Measurements from ENCODE around the gene HNRNPU. TPM values are rescaled to one million over a fixed set of nuclear protein-coding genes. Genes with fewer than 3 reads are reported as not detected.
"Not testable (repeated sequence)": the region's sequence is repeated elsewhere in the genome, so short reads cannot be mapped to it uniquely, and the experiment has no call there.

Gene HNRNPU
- total RNA-seq, 1 donor from 2014 or later = 567 TPM

DNA sequence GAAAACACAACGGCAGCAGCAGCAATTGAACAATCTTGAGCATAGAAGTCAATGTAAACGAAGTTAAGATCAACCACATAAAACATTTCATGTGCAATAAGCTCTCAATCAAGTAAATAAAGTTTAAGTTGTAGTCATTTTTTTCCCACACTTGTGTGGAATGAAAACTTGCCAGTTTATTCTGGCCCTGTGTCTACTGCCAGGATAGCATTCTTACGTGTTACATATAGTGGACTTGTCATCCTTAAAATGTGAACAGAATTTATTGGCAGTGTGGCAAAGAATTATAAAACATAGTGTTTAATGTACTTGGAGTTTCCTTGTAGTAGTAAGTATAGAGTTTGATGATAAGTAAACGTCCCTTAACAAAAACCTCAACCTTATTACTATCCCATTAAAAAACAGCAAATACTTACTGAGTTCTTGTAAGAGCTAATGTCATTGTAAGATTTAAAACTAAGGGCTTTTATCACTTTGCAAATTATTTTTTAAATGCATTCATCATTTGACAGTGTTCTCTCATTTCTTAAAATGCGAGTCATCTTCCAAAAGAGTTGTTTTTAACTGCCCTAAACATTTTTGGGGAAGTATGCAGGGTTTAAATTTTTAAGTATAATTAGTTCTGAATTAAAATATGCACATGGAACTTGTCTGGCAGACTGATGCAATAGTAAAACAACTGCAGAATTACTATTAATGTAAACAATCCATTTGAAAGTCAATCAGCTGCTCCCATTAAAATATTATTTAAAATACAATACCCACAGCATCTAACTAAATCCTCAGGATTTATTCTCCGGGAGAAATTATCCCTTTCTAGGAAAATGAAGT, 21.0 kb downstream of the HNRNPU start:
- FAIRE-seq (no peak), DNase-seq (ENCODE audit: low spot score in 2 of 2) (no peak)

DNA sequence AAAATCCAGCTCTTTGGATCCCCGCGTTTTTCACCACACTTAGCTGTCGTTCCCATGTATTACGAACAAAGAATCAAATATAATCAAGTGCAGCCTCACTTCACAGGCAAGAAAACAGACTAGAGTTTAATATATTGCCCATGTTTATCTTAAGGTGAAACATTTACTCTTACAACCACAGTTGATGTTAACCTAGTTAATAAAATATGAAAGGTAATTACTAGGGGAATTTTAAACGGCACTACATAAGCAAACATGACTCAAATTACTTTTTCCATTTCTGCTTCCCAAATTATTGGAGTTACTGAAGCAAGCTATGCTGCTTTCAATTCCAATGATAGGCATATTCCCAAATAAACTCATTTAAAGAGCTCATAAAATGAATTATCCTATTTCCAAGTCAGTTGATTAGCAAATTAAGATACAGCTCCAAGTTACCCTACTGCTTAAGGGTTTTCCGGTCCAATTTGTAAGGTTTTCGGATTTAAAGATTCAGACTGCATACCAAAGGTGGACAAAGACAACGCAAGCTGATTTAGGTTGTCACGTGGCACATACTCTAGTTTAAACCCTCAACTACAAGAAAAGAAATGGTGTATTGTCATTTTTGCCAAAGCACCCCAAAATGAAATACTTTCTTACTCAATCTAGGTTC, 22.9 kb downstream of the HNRNPU start:
- FAIRE-seq (no peak), DNase-seq (ENCODE audit: low spot score in 2 of 2) (no peak)

DNA sequence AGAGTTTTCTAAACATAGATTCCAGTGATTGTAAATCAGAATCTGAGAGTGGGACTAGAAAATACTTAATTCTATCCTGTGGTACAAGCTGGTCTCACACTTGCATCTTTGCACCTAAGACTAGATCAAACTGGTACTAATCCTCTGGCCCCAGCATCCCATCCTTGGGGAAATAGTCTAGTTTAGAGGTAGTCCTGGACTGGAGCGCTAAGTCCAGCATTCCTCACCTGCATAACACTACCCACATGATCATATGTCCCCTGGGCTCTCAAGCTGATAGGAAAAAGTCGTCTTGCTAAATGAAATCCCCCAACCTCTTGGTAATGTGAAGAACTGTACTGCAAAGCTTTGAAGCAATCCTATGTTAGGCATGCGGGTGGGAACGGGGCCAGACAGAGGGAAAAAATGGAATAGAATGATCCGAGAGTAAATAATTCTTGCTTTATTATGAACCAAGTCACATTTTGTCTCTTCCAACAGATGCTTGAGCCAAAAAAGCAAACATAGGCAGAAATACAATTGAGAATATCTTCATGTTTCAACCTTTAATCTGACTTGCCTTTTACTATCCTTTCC, 24.0 kb downstream of the HNRNPU start:
- DNase-seq (ENCODE audit: low spot score in 2 of 2) (no peak), FAIRE-seq (no peak)

DNA sequence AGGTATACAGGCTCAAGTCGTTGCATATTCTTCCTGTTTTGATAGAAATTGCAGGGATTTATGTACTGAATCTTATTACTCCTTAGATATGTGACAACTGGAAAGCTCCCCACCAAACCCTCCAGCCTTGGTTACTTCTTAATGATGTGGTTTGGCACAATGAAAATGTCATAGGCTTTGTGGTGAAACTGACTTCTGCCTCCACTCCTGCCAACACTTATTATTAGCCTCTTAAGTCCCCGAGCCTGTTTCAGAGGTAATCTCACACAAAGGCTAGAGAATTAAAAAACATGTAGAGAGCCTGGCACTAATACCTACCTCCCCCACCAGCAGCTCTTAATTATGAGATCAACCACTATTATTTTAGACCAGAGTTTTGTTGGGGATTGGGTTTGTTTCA, 24.7 kb downstream of the HNRNPU start:
- DNase-seq (ENCODE audit: low spot score in 2 of 2) (no peak), FAIRE-seq (no peak)

DNA sequence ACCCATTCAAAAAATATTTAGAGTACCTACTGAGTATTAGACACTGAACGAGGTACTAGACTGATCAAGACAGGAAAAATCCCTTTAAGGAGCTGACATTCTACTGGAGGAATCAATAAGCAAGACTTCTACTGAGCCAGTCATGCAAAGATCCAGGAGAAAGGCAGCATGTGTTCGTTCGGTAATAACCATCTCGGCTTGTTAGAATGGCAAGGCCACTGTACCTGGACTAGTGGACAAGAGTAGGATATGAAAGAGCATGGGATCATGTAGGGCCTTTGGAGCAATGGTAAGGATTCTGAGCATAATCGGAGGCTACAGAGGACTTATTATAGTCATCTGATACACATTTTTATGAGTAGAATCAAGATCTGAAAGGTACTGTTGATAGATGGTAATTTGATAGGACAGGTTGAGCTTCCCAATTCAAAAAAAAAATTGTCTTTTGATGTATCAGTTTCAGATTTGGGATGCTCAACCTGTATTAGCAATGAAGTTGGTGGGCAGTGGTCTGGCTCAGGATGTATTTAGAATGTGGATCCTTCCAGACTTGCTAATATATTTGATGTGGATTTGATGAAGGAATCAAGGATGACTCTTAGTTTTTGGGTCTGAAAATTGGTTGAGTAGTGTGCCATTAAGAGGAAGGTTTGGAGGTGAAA, 26.6 kb downstream of the HNRNPU start:
- no peak for DNase-seq (ENCODE audit: low spot score in 2 of 2)

DNA sequence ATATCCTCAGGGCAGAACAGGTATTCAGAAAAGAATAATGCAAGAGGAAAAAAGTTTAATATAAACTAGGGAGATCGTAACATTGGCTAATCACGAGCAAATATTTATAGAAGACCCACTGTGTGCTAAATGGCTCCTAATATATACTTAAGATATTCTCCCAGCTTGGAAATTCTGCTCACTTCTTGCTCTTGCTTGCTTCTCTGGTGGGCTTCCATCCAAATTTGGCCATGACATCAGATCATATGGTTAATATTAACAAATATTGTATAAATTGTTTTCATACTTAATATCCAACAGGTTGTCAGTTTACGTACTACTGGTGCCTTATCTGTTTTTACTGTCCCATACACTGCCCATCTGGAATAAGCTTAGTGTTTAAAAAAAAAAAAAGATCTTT, 27.8 kb downstream of the HNRNPU start:
- DNase-seq (ENCODE audit: low spot score in 2 of 2) (no peak), FAIRE-seq (no peak)

More for the DNA sequence above, 26.6 kb downstream of the HNRNPU start:
- FAIRE-seq = no peak

DNA sequence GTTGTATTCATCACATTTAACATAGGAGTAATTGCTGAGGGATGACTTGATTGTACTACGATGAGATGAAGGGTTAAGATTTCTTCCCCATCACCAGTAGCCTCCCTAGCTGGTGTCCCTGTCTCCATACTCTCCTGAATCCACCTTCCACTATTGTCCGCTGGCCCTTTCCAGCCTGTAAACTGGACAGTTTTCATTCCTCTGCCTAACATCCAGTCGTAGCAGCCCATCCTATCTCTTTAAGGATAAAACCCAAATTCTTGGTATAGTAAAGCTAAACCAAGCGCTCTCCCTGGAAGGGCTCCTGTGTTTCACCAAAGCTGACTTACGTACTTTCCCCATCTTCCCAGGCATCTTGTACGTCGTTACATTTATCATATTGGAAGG, 28.2 kb downstream of the HNRNPU start:
- FAIRE-seq (no peak), DNase-seq (ENCODE audit: low spot score in 2 of 2) (peak; percentile 18 to 34)

DNA sequence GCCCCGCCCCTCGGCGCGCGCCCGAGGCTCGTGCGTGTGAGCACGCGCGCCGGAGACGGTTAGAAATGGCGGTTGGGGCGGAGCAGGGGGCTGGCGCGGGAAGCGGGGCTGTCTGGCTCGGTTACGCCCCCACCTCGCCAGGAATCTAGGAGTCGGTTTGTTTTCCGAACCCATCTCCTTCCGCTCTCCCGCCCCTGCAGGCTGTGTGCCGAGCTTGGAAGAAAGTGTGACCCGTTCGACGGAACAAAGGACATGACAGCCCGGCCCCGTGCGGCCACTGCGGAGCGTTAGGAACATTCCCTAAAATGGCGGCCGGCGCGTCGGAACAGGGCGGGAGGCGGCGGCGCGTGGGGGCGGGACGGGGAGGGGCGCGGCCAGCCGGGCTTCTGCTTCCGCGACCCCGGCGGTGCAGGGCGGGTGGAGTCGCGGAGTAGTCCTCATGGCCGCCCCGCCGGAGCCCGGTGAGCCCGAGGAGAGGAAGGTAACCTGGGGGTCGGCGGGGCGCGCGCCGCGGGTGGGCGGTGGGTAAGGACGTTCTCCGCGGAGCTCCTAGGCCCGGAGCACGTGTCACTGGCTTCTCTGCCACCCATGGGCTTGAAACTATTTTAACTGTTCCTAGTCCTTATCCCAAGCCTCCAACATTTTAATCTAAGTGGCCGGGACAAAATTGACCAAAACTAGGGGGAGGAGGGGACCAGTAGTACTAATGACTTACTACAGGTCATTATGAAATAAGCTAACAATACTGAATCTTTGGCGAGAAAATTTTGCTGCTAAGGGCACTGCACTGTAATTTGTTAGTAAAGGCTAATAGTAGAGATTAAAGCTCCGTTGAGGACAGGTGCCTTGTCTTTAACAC, 28.8 kb downstream of the HNRNPU start, which contains the start of gene COX20:
Gene COX20, plus strand, starts transcription at position 383 of the 859 bp plus-strand sequence. Its CDS starts 57 bp downstream, at position 440.
- FAIRE-seq (no peak), DNase-seq (ENCODE audit: low spot score in 2 of 2) (peak; percentile 83 to 94)

DNA sequence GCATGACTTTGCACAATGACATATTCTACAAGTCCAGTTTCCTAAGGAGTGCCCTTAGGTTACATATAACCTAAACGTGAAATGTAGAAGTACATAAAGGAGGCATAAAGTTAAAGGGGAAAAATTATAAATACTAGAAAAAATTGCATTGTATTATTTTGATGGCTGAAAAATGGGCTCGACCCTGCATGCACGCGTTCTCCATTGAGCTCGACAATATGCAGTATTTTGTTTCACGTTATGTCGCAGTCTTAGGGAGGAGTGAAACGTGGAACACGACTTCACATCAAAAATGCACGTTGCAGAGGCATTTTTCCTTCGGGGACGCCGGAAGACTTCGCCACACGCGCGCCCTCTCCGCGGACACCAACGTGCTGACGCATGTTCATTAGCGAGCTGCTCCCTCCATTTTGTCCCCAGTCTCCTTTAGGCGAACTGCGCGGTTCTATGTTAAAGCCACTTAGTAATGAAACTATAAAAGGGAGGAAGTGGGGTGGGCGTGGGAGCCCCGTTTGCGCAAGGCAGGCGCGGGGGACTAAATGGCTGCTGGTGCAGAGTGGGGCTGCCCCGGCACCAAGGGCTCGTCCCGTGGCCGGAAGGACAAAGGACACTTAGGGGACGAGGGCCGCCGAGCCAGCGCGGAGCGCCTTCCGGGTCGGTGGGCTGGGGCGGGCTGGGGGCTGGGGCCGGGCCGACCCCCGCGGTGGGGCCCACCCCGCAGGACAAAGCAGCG, 29.6 kb downstream of the HNRNPU start:
- DNase-seq (ENCODE audit: low spot score in 2 of 2) (peak in 1 of 2 donors; percentile 53), FAIRE-seq (no peak)

DNA sequence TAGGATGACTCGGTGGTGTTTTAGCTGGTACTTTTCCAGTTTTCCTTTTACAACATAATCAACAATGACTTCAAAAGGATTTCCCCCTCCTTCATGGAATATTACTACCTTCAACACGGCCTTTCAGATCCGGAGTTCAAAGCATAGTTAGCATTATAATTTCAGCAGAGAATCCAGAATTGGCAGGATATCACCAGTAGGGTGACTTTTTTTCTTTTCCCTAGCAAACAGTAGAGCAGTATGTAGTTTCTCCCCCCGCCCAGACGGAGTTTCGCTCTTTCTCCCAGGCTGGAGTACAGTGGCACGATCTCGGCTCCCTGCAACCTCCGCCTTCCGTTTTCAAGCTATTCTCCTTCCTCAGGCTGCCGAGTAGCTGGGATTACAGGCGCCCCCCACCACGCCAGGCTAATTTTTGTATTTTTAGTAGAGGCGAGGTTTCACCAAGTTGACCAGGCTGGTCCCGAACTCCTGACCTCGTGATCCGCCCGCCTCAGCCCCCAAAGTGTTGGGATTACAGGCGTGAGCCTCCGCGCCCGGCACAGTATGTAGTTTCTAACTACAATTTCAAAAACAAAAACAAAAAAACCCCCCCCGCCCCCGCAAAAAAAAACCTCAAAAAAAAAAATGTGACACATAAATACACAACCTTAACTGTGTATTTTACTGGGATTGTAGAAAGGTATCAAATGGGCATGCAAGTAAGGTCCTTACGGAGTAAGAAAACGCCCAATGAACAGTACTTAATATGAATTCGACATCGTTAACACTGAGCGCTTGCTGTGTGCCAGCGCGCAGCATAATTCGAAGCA, 30.4 kb downstream of the HNRNPU start:
- peak; percentile 44 to 52 for DNase-seq (ENCODE audit: low spot score in 2 of 2)
- no peak for FAIRE-seq

DNA sequence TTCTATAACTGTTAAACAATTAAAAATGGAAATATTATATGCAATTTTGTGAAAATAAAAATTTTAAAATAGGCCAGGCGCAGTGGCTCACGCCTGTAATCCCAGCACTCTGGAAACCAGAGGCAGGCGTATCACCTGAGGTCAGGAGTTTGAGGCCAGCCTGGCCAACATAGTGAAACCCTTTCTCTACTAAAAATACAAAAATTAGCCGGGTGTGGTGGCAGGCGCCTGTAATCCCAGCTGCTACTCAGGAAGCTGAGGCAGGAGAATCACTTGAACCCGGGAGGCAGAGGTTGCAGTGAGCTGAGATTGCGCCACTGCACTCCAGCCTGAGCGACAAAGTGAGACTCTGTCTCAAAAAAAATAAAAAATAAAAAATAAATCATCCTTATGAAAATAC, 31.1 kb downstream of the HNRNPU start:
- not testable (repeated sequence) for FAIRE-seq; DNase-seq (ENCODE audit: low spot score in 2 of 2)

DNA sequence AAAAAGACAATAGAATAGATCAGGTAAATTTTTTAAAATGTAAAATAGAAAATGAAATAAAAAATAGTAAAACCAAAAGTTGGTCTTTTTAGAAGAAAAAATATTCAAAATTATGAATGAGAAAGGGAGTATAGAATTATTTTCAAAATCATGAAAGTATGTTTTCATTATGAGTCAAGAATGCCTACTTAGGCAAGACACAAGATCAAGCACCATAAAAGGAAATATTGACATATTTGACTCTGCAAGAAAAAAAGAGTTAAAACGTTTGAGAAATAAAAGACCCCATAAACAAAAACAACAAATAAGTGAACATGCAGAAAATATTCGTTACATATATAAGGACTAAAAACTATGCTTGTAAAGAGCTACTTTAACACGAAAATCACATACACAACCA, 33.7 kb downstream of the HNRNPU start:
- DNase-seq (ENCODE audit: low spot score in 2 of 2) (no peak), FAIRE-seq (peak; percentile 37)

DNA sequence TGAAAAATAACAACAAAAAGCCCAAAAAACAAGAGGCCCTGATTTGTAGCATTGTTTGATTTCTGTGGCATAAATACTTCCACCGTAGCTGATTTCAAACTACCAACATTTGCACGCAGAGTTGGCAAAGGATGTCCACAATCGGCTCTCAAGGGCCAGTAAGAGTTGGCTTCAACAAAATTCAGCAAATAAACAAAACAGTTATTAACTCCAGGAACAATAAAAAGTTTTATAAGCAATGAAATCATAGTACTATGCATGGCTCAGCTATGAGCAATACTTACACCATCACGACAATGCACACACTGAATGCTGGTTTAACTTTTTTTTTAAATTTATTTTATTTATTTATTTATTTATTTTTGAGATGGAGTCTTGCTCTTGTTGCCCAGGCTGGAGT, 37.6 kb downstream of the HNRNPU start:
- DNase-seq (ENCODE audit: low spot score in 2 of 2) (no peak), FAIRE-seq (no peak)

DNA sequence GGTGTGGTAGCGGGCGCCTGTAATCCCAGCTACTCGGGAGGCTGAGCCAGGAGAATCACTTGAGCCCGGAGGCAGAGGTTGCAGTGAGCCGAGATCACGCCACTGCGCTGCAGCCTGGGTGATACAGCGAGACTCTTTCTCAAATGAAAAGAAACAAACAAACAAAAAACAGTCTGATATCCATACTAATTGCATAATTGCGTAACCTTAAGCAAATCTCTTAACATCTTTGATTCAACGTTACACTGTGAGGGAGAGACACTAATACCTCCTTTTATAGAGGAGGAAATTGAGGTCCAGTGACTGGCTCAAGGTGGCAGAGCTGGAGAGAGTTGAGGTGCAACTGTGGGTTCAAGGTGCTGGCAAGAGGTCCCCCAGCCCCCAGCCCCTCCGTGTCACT, 41.5 kb downstream of the HNRNPU start:
- FAIRE-seq = no peak
- no peak for DNase-seq (ENCODE audit: low spot score in 2 of 2)

DNA sequence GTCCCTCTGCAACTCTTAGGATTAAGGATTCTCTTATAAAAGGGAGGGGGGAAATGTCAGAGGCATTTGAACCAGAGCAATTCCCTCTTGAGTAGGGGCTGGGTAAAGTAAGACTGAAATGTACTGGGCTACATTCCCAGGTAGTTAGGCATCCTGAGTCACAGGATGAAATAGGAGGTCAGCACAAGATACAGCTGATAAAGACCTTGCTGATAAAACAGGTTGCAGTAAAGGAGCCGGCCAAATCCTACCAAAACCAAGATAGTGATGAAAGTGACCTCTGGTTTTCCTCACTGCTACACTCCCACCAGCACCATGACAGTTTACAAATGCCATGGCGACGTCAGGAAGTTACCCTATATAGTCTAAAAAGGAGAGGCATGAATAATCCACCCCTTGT, 43.2 kb downstream of the HNRNPU start:
- DNase-seq (ENCODE audit: low spot score in 2 of 2) = no peak
- no peak for FAIRE-seq

DNA sequence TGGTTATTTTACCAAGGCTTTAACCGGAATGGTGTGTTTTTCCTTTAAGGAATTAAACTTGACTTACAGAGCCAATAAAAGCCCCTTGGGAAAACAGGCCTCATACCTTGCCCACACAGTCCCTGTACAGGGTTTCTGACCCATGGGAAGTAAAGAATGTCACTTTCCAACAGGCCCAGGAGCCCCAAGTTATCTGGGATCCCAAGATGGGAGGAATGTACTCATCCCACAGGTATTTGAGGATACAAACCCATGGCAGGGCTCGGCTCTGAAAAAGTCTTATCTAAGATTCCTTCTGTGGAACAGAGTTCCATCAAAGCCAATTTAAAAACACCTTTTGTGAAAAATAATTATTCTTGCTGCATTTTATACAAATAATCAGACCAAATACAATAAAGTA, 44.2 kb downstream of the HNRNPU start:
- DNase-seq (ENCODE audit: low spot score in 2 of 2) = no peak
- no peak for FAIRE-seq

DNA sequence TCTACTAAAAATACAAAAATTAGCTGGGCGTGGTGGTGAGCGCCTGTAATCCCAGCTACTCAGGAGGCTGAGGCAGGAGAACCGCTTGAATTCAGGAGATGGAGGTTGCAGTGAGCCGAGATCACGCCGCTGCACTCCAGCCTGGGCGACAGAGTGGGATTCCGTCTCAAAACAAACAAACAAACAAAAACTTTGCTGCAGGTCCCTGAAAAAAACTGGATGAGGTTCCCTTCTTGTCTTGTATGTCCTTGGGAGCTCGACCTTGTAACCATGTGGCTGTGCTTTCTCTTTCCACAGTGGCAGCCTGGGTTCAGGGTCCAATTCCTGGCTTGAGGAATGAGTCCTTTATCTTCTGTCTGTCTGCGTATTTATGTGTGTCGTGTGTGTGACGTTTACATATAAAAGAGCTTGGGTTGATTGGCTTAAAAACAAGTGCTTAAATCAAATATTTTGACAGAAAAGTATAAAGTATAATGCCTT, 46.9 kb downstream of the HNRNPU start:
- FAIRE-seq (no peak), DNase-seq (ENCODE audit: low spot score in 2 of 2) (no peak)

DNA sequence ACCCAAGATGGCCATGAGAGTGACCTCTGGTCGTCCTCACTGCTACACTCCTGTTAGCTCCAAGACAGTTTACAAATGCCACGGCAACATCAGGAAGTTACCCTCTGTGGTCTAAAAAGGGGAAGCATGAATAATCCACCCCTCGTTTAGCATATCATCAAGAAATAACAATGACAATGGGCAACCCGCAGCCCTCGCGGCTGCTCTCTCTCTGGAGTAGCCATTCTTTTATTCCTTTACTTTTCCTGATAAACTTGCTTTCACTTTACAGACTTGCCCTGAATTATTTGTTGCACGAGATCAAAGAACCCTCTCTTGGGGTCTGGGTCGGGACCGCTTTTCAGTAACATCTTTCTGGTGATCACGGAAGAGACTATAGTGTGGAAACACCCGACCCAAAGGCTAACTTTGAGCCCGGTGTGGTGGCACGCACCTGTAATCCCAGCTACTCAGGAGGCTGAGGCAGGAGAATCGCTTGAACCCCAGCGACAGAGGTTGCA, 48.7 kb downstream of the HNRNPU start:
- DNase-seq (ENCODE audit: low spot score in 2 of 2) (no peak), FAIRE-seq (no peak)

All from frontal cortex (tissue), 4 donors.